ENCODE measurements around the gene PARN.

- no peak for TF ChIP-seq REST (IDR thresholded peaks at IDR 0.05; ENCODE audit: insufficient read depth in 1 of 2, low read depth in 2 of 2, low read length in 1 of 2)
- TF ChIP-seq CTCF (IDR thresholded peaks at IDR 0.05): no peak
- TF ChIP-seq SIN3A (IDR thresholded peaks at IDR 0.05; ENCODE audit: borderline replicate concordance, insufficient read depth, low read depth, low read length): no peak
- no peak for TF ChIP-seq TCF7L2 (IDR thresholded peaks at IDR 0.05; ENCODE audit: low read depth, low read length)
Measured at GRCh38 chr16:14405611-14406537, 224.2 kb downstream of the PARN start.
